ENCODE data around the gene FNDC11. TPM values are rescaled to one million over a fixed set of nuclear protein-coding genes. Genes with fewer than 3 reads are reported as not detected.

FNDC11 gene
- total RNA-seq, 6 experiments from 2014 or later = not detected

GRCh38 chr20:63591786-63592355 is 37.9 kb downstream of the FNDC11 start:
- peaks cover 12% of the 10 kb centered on the region; the same call in 1 of the 2 replicates for H3K4me1 Mint-ChIP-seq (ENCODE audit: low read depth)
- peaks cover 15% of the 10 kb centered on the region for H3K36me3 Mint-ChIP-seq (ENCODE audit: low read depth)
- no peak for DNase-seq
- H3K27ac Mint-ChIP-seq = no peak overlapping the region
- H3K27me3 Mint-ChIP-seq (ENCODE audit: insufficient read depth) = no peaks in the 10 kb centered on the region; the same call in none of the 2 replicates
- no peak for TF ChIP-seq CTCF (IDR thresholded peaks at IDR 0.05)
- H3K9me3 Mint-ChIP-seq = no peaks in the 10 kb centered on the region
- no peak overlapping the region for H3K4me3 Mint-ChIP-seq

GRCh38 chr20:63592661-63593060 is 38.7 kb downstream of the FNDC11 start:
- Mint-ChIP-seq H3K27ac (no peak overlapping the region), H3K9me3 (no peaks in the 10 kb centered on the region), H3K4me3 (no peak overlapping the region), H3K36me3 (ENCODE audit: low read depth) (peaks cover 10% of the 10 kb centered on the region; the same call in 1 of the 2 replicates), H3K4me1 (ENCODE audit: low read depth) (peaks cover 12% of the 10 kb centered on the region; the same call in 1 of the 2 replicates), H3K27me3 (ENCODE audit: insufficient read depth) (no peaks in the 10 kb centered on the region; the same call in none of the 2 replicates)
- TF ChIP-seq CTCF (IDR thresholded peaks at IDR 0.05) = no peak
- no peak for DNase-seq

- peak; percentile 27 for DNase-seq
- Mint-ChIP-seq H3K4me1 (ENCODE audit: low read depth) (peaks cover 12% of the 10 kb centered on the region; the same call in 1 of the 2 replicates), H3K27ac (no peak overlapping the region), H3K9me3 (no peaks in the 10 kb centered on the region), H3K4me3 (no peak overlapping the region), H3K27me3 (ENCODE audit: insufficient read depth) (no peaks in the 10 kb centered on the region; the same call in none of the 2 replicates), H3K36me3 (ENCODE audit: low read depth) (peaks cover 15% of the 10 kb centered on the region; the same call in 1 of the 2 replicates)
- no peak for TF ChIP-seq CTCF (IDR thresholded peaks at IDR 0.05)
Observed at GRCh38 chr20:63594043-63594561, 40.1 kb downstream of the FNDC11 start.

DNA sequence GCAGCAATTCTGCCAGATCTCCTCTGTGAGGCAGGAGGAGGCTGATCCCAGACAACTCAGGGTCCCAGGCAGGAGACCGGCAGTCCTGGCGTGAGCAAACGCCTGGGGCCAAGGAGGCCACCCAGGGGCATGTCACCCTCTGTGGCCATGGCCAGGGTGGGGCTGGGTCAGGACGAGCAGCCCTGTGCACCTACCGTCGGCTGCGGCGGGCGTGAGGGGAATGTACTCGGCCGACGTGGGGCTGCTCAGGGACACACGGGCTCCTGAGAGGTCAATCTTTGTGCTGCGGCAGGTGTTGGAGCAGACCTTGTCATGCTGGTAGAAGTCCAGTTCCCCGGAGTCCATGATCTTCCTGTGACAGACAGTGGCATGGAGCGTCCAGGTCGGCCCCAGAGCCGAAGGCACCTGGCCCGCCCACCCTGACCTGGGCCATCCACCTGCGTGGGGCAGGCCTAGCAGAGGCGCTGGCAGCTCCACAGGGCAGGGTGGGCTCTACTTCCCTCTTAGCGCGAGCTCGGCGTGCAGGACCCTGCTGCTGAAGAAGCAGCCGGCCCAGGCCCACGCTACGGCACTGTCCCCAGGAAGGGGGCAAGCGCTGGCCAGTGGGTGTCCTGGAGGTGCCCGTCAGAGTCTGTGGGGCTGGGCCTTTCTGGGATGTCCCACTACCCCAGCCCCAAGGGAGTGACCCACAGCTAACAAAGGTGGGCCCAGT is 41.6 kb downstream of the FNDC11 start:
- H3K27ac Mint-ChIP-seq = no peak overlapping the region
- no peaks in the 10 kb centered on the region for H3K9me3 Mint-ChIP-seq
- H3K4me3 Mint-ChIP-seq = no peak overlapping the region
- peaks cover 28% of the 10 kb centered on the region; the same call in 1 of the 2 replicates for H3K36me3 Mint-ChIP-seq (ENCODE audit: low read depth)
- DNase-seq = no peak
- peaks cover 17% of the 10 kb centered on the region; the same call in 1 of the 2 replicates for H3K4me1 Mint-ChIP-seq (ENCODE audit: low read depth)
- no peaks in the 10 kb centered on the region; the same call in 1 of the 2 replicates for H3K27me3 Mint-ChIP-seq (ENCODE audit: insufficient read depth)
- no peak for TF ChIP-seq CTCF (IDR thresholded peaks at IDR 0.05)

- peaks cover 30% of the 10 kb centered on the region for H3K36me3 Mint-ChIP-seq (ENCODE audit: low read depth)
- H3K27ac Mint-ChIP-seq = no peak overlapping the region
- no peak for TF ChIP-seq CTCF (IDR thresholded peaks at IDR 0.05)
- H3K4me1 Mint-ChIP-seq (ENCODE audit: low read depth) = peaks cover 17% of the 10 kb centered on the region; the same call in 1 of the 2 replicates
- H3K27me3 Mint-ChIP-seq (ENCODE audit: insufficient read depth) = no peaks in the 10 kb centered on the region; the same call in 1 of the 2 replicates
- DNase-seq = no peak
- H3K9me3 Mint-ChIP-seq = no peaks in the 10 kb centered on the region
- no peak overlapping the region for H3K4me3 Mint-ChIP-seq
Observed at GRCh38 chr20:63596423-63596822, 42.5 kb downstream of the FNDC11 start.

Measured in HFFc6 (cell line).